NCI-H748 treated with DMSO at 0.1 percent for 48 hours (cell line): Measurements from ENCODE around the gene CAP1.

Experiments used
- DNase-seq: peaks from one replicate; lab custom pipeline; 2025; lab: John Stamatoyannopoulos, UW

Gene CAP1

GRCh38 chr1:40096977-40097782 lies 56.7 kb downstream of the CAP1 start, which contains the start of gene PPT1:
Gene PPT1 (minus strand): TSS chr1:40097252. CDS start chr1:40097238, 14 bp downstream.
- peak; percentile 99 for DNase-seq

GRCh38 chr1:40102038-40102437 lies 61.5 kb downstream of the CAP1 start:
- DNase-seq, result no peak

DNA sequence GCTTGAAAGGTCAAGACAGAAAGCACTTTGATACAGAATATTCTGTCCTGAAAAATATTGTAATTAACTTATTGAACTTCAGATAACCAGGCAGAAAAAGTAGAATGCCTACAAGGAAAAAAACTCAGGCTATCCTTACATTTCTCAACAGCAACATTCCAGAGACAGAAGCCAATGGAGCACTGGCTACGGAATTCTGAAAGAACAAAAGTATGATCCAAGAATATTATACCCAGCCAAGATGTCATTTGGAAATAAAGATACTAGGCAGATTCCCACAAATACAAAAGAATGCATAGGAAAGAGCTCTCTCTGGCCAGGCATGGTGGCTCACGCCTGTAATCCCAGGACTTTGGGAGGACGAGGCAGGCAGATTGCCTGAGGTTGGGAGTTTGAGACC lies 62.4 kb downstream of the CAP1 start:
- DNase-seq, result no peak

GRCh38 chr1:40105028-40105427 lies 64.5 kb downstream of the CAP1 start:
- DNase-seq, result no peak

DNA sequence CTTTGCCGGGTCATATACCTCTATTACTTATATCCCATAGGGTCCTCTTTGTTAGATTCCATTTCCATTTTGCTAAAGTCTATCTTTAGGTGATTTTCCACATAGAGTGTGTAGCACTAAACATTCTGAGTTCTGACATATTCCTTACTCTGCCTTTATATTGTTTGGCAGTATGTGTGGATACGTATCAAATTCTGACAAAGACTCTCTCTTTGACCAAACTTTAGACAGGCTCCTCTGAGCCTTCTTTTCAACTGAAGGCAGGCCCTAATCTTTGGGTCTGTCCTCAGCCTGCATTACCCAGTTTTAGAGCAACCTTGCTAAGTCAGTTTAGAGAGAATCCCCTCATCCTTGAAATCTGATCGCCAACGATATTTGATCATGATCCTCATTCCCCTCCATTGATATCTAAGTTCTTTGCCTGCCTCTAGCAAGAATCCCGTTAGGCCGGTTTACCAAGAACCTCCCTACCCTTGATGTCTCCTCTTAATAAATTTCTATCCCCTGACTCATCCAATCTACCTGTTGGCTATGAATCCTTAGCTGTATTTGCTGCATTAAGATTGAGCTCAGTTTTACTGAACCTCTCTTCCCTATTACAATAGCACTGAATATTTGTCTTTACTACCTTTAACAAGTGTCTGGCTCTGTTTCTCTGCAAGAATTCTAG lies 66.9 kb downstream of the CAP1 start:
- no peak for DNase-seq

- DNase-seq, result no peak
Measured at GRCh38 chr1:40110389-40110788, 69.9 kb downstream of the CAP1 start.

DNA sequence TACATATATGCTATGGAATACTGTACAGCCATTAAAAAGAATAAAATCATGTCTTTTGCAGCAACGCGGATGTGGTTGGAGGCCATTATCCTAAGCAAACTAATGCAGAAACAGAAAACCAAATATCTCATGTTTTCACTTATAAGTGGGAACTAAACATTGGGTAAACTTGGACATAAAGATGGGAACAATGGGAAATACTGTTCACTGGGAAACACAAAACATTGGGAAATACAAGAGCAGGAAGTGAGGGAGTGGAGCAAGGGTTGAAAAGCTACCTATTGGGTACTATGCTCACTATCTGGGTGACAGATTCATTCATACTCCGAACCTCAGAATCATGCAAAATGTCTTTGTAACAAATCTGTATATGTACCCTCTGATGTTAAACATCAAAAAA lies 73.9 kb downstream of the CAP1 start:
- no peak for DNase-seq

DNA sequence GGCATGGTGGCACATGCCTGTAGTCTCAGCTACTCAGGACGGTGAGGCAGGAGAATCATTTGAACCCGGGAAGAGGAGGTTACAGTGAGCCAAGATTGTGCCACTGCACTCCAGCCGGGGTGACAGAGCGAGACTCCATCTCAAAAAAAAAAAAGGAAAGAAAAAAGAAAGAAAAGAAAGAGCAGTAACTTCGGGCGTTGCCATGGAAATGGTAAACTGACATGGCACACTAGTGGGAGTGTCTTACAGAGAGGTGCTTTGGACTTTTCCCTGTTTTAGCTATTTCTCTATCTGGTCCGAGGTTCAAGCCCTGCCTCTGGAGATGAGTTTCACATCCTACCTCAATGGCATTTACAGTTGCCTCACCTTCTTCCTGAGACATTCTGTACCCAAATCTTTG lies 79.6 kb downstream of the CAP1 start:
- DNase-seq, result no peak
